Hematopoietic multipotent progenitor cell treated with erythropoietin and hydrocortisone succinate and interleukin-3 and kit ligand, for 8 days (in vitro differentiated cells): ENCODE data around the gene PGM5.

Experiments
- DNase-seq: peaks from one replicate; pipeline ENCODE4 v3.0.0-alpha.2; 2015

Gene PGM5

GRCh38 chr9:68443624-68444023, 87.2 kb downstream of the PGM5 start:
- no peak for DNase-seq

DNA sequence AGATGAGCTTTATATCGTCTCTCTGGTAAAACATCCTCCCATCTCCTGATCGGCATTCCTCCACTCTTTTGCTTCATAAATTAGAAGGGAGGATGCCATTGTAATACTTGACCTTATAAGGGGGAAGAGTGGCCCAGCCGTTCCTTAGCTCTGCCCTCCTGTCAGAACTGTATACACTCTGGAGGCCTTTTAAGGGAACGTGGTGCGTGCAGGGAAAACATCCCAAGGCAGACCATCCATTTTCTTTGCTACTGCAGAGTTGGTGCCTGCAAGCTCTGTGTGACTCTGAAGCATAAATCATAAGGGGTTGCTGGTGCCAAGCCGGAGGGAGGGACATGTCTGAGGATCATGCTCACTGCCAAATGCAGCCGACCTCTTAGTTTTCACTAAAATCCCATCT, 90.4 kb downstream of the PGM5 start:
- no peak for DNase-seq

DNA sequence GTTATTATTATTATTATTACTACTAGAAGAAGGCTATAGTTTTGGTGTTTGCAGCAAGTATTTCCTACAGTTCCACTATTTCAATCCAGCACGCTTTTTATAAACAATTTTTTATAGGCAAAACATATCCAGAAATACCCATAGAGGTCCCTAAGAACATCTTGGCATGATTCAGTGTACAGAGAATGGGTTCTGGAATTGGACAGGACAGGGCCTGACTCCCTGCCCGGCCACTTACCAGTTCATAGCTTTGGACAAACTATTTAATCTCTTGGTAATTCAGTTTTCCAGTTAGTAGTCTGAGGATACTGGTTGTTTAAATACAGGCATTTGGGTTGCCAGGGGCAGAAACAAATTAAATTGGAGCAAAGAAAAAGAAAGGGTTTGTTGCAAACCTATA, 91.2 kb downstream of the PGM5 start:
- no peak for DNase-seq

- DNase-seq, result no peak
Measured at GRCh38 chr9:68454579-68455334, 98.3 kb downstream of the PGM5 start.

DNA sequence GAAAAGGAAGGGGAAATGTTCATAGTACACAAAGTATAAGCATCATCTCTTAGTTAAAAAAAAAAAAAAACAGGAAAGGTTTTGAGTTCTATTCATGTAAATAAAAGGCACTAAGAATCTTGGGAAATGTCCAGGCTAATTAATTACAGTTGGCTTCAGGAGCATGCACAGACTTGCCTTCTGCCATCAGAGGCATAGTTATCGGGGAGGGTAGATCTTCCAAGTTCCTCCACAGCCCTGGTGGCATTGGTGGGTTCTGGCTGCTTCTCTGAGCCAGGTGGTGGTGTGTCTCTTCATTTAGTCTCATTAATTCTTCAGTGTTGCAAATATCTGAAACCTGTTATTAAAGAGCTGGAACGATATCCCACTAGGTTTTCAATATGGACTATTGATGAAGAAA, 99.0 kb downstream of the PGM5 start:
- DNase-seq, result no peak

GRCh38 chr9:68457803-68458202, 101.4 kb downstream of the PGM5 start:
- no peak for DNase-seq

DNA sequence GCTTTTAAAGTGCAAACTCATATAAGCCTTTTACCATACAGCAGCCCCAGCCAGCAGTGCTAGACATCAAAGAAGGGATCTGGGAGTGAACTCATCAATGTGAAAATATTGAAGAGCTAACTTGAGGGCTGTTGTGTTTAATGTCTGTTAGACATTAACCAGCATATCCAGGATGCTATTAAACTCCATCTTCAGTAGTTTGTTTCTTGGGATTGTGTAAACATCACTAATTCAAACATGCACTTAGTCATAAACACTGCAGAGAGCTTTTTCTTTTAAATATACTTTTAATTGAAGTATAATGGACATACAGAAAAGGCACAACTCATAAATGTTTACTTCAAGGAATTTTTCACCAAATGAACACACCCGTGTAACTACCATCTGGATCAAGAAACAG, 102.5 kb downstream of the PGM5 start:
- DNase-seq, result no peak

DNA sequence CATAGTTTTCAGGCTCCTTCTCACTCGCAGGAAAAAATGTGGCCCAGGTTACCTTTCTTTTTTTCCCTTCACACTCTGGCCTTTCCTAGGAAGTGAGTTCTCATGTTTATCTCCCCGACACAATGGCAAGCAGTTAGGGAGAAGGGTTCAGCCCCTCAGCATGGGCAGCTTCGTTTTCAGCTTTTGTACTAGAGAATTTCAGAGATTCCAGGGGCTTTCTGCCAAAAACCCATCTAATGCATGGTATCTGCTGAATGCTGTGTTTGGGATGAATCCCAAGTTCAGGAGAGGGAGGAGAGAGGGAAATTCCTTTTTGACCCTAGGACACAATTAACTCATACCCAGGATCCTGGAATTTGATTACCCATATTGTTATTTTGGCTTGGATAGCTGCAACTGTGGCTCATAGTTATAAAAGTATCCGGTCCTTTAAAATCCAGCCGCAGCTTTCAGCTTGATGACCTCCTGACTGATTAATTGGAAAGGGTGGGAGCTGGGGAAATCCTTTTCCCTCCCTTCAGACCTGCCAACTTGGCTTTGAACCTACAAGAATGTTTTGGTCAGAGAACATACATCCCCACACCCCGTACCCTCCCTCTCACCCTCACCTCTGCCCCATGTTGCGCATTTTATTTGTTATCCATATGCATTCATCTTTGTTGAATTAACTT, 105.8 kb downstream of the PGM5 start:
- no peak for DNase-seq

DNA sequence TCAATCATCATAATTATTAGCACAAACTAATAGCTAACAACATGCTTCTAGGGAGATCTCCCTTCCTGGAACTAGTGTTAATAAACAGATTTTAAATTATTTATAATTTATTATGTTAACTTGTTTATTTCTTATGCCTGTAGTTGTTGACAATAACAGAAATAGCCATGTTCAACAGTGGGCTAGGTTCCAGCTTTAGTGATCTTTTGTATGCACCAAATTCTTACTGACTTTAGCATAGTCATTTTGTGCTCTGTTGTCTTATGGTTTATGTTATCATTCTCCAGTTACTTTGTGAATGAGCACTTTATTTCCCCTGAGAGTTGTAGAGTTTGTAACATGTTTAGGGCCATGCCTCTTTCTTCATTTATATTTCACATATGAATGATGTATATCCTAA, 113.7 kb downstream of the PGM5 start:
- no peak for DNase-seq

DNA sequence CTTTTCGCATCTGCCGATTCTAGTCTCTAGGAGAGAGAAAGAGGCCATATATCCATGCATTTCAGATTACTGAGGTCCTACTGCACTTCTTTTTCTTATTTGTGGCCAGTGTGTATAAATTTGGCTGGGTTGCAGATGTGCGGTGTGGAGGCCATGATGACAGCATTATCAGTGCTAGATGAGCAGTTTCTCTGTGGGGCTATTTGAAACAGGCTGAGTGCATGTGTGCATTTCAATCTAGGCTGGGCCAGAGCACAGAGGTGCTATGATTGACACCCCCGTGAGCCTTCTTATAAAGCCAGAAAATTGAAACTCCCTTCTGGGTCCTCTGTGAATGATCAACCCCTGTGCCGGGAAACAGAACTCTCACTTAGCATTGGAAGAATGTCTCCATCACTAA, 114.2 kb downstream of the PGM5 start:
- no peak for DNase-seq

- no peak for DNase-seq
Measured at GRCh38 chr9:68472119-68472518, 115.7 kb downstream of the PGM5 start.

DNA sequence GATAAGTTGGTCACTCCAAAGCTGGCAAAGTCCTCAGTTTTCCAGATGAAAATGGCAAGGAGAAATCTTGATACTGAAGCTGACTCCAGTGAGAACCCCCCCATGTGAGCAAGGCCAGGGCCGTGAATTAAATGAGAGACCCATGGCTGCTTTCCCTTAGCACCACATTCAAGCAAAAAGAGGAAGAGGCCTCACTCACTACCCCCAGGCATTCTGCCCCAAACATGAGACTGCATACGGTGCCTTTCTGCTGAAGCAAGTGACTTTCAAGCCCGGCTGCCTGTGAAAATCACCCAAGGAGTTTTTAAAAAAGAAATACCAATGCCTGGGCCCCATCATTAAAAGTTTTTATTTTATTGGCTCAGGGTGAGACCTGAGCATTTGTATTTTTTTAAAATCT, 117.4 kb downstream of the PGM5 start:
- no peak for DNase-seq

DNA sequence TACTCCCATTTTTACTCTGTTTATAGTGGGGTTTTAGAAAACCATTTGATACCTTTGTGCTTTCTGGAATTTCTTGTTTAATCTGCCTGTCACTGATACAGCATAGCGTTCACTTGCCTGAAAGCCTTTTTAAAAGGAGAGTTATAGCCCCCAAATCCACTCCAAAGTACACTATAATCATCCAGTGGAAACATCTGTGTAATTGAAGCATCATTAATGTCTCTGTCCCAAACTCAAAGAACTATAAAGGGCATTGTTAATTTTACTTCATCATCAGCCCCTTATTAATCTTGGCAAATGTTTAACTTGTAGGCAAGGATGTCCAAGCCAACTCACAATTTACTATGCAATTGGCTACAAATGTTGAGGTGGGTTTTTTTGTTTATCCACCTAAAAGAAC, 120.0 kb downstream of the PGM5 start:
- no peak for DNase-seq

- DNase-seq, result no peak
Measured at GRCh38 chr9:68476847-68477246, 120.4 kb downstream of the PGM5 start.

GRCh38 chr9:68480807-68481206, 124.4 kb downstream of the PGM5 start:
- no peak for DNase-seq

DNA sequence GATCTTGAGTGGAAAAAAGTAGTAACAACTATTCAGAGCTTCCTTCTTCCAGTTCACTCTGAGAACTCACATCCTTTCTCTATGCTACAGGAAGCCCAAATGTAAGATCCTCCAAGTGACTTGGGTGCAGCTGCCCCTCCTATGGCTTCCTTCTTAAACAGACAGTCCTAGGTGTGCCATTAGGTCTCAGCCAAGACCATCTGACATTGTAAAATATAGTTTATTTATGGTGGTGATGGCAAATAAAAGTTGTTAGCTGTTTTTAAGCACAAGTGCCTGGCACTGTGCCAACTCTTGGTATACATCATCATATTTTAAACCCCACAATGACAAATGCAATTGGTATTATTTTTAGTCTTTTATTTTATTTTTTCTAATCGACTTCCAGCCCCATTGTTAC, 126.1 kb downstream of the PGM5 start:
- DNase-seq, result no peak

- DNase-seq, result no peak
Measured at GRCh38 chr9:68488126-68488525, 131.7 kb downstream of the PGM5 start.

DNA sequence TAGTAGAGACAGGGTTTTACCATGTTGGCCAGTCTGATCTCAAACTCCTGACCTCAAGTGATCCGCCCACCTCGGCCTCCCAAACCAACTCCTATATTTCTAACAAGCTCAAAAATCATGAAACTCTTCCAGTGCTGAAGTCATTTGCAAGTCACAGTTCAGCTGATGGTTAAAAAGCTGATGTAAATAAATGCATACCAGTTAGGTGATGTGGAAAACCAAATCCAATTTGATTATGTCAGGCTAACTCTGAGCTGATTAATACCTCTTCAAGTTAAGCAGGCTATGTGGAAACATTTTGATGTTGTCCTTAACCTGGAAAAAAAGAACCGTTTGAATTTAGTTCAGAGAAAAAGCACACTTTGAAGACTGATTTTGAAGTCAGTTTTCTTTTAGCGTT, 133.2 kb downstream of the PGM5 start:
- no peak for DNase-seq

DNA sequence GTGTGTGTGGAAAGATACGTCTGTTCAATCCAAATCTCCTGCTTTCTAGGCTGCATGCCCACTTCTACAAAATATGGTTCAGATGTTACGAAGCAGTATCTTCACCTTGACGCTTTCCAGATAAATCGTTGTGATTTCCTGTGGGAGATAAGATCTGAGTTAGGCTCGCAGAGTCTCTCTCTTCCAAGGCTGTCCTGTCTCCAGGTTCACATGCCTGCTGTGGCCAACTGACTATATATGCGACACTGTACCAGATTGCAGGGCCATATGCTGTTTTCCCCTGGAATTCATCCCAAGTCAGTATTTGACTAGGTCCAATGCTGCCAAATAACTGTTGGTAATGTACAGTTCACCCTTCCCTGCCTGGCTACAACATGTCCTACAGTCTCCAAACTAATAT, 136.4 kb downstream of the PGM5 start:
- DNase-seq, result no peak

DNA sequence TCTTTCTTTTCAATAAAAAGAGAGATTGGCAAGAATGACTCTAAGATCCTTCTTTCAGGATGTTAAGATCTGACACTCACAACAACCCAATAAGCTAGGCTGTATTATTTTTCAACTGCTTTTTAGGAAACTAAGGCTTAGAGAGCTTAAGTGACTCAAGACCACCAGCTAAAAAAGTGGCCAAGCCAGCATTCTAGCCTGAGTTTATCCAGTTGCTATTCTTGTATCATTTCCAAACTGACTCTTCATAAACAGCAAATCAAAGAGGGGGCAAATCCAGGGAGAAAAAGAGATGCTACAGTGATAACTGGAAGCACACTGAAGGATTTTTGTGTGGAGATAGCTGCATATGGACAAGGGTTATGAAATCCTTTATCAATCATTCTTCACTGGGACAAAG, 137.1 kb downstream of the PGM5 start:
- DNase-seq, result no peak

GRCh38 chr9:68493958-68494577, 137.7 kb downstream of the PGM5 start:
- no peak for DNase-seq

DNA sequence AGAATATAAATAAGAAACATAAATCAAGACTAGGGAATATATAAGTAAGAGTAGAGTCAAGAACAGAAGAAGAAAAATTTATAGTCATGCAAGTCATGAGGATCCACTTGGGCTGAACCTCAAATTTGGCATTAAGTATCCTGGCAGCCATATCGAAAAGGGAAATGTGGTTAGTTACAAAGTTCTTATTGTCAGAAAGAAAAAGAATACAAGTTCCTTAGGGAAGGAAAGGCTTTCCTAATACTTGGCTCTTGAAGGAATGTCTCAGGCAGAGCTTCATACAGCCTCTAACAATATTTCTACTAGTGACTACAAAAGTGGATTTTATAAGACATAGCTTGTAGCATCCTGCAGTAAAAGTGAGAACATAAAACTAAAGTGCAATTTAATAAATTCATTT, 138.8 kb downstream of the PGM5 start:
- DNase-seq, result no peak

GRCh38 chr9:68496356-68496755, 139.9 kb downstream of the PGM5 start:
- no peak for DNase-seq

DNA sequence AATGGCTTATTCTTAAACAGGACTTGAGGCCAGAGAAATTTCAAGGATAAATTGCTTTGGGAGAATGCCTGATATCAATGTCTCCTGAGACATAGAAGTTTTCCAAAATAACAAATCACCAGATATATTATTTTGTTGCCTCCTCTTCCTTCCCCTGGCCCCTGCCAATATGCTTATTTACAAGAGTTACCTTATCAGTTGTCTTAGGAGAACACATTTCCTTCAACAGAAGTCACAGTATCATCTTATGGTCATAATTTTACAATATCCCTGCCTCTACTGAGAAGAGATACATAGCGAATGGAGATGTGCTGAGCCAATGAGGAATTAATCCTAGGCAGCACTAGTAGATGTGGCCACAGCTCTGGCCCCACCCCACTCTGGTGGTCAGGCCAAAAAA, 141.2 kb downstream of the PGM5 start:
- DNase-seq, result no peak

DNA sequence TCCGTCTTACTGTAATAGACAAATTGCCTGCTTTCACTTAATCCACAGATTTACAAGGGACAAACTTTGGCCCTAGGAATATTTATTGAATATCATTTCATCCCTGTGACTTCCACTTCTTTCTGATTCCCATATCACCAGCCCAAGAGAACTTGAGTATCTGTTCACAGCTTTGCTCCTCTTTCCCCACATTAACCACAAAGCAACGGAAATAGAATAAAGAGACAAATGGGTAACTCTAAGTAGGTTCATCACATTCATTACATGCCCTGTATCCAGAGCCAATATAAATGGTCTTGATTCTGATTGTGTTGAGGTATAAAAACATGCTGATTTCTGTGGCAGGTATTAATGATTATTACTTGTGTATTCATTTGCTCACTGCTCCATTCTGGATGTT, 142.4 kb downstream of the PGM5 start:
- DNase-seq, result no peak
